ENCODE measurements around the gene KCNK17. TPM values are rescaled to one million over a fixed set of nuclear protein-coding genes. Genes with fewer than 3 reads are reported as not detected.
"Not testable (repeated sequence)": the region's sequence is repeated elsewhere in the genome, so short reads cannot be mapped to it uniquely, and the experiment has no call there.

The KCNK17 gene
- total and polyA plus RNA-seq, 2 donors (not counting 3 experiments of a cell fraction or from before 2014, with no cell fraction given): not detected

DNA sequence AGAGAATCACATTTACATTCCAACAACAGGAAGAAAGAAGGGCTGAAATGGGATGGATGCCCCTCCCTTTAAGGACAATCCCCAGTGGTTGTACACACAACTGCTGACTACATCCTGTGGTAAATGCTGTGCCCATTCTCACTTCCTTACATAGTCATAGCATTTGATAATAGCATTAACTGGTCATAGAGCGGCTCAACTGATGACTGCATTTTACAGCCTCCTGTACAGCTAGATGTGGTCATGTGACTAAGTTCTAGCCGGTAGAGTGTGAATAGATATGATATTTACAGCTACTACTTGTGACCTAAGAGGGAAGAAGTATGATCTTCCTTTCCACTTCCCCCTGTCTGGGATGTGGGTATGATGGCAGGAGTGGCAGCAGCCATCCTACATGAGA, 24.7 kb downstream of the KCNK17 start:
- ChIA-PET CTCF (no interaction called here), POLR2A (no interaction called here)
- H3K27ac ChIP-seq (ENCODE audit: insufficient read depth, low read depth, low read length): no peak overlapping the region
- H3K9me1 ChIP-seq (replicated peaks; ENCODE audit: control insufficient read depth, extremely low read depth, insufficient read depth, low read length): no peaks in the 10 kb centered on the region
- H3K79me2 ChIP-seq (ENCODE audit: control insufficient read depth, insufficient read depth, low read length): no peaks in the 10 kb centered on the region
- H3K4me2 ChIP-seq (ENCODE audit: insufficient read depth, low read length): no peak overlapping the region
- DNase-seq (ENCODE audit: low read depth, low spot score) (no peak), FAIRE-seq (no peak)
- no peaks in the 10 kb centered on the region for H3K4me1 ChIP-seq (ENCODE audit: control insufficient read depth, extremely low read depth, insufficient read depth, low read length)
- BruUV-seq (replicated peaks): no TSS peak
- no peak overlapping the region for H2AFZ ChIP-seq (ENCODE audit: low read depth, low read length)
- H3K27me3 ChIP-seq (ENCODE audit: control insufficient read depth in 2 of 2, insufficient read depth in 2 of 2, low read length in 2 of 2): no peaks in the 10 kb centered on the region
- no peaks in the 10 kb centered on the region for H3K36me3 ChIP-seq (ENCODE audit: control insufficient read depth in 2 of 2, extremely low read depth in 1 of 2, insufficient read depth in 2 of 2, low read length in 2 of 2)
- dilution Hi-C loops (cut with MboI; ENCODE audit: extremely low pct_ligation_motif_present, low sequenced_read_pairs) (no loop called here), intact Hi-C loops (cut with micrococcal nuclease) (no loop called here)
- no peak overlapping the region for H3K9ac ChIP-seq (replicated peaks; ENCODE audit: extremely low read depth, insufficient read depth, low read length)
- no peaks in the 10 kb centered on the region for H3K9me3 ChIP-seq (replicated peaks; ENCODE audit: control insufficient read depth, insufficient read depth, low read length)
- no peak overlapping the region for H3K4me3 ChIP-seq (replicated peaks in 1 of 3; ENCODE audit: insufficient read depth in 1 of 3, low read depth in 1 of 3, low read length in 3 of 3)
- H4K20me1 ChIP-seq (replicated peaks; ENCODE audit: control insufficient read depth, extremely low read depth, insufficient read depth, low read length): no peaks in the 10 kb centered on the region
- TF ChIP-seq GATA2 (IDR thresholded peaks at IDR 0.05; ENCODE audit: insufficient read depth, insufficient read length, low read depth, low read length) (no peak), POLR2A (IDR thresholded peaks at IDR 0.05; ENCODE audit: low read depth, low read length) (no peak), POLR2AphosphoS5 (IDR thresholded peaks at IDR 0.05; ENCODE audit: insufficient read depth, low read depth, low read length) (no peak), EZH2 (IDR thresholded peaks at IDR 0.05; ENCODE audit: borderline replicate concordance, low read depth, low read length, severe bottlenecking) (no peak), FOS (IDR thresholded peaks at IDR 0.05; ENCODE audit: borderline replicate concordance, insufficient read depth, low read length) (no peak), JUN (IDR thresholded peaks at IDR 0.05; ENCODE audit: borderline replicate concordance, insufficient read depth, insufficient read length, low read depth) (no peak), MYC (IDR thresholded peaks at IDR 0.05; ENCODE audit: low read depth, low read length) (no peak), MAX (IDR thresholded peaks at IDR 0.05; ENCODE audit: insufficient read depth, insufficient read length) (no peak)

DNA sequence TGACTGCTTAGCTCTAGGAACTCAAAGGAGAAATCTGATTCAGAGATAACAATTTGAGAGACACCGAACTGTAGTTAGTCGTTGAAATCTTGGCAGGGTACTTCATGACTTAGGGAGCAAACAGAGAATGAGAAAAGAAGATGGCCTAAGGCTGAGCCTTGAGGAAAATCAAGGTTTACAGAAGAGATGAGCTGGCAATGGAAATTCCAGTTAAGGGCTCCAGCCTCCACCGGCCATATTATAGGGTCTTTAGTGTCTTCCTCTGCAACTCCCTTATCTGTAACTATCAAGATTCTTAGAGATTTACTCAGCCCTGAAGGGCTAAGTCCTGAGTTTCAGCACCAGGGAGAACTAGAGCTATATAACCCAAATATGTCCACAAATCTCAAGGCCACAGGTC, 26.6 kb downstream of the KCNK17 start:
- ChIA-PET POLR2A (no interaction called here), CTCF (no interaction called here)
- no peak overlapping the region for H3K4me2 ChIP-seq (ENCODE audit: insufficient read depth, low read length)
- no peaks in the 10 kb centered on the region for H3K79me2 ChIP-seq (ENCODE audit: control insufficient read depth, insufficient read depth, low read length)
- H3K9ac ChIP-seq (replicated peaks; ENCODE audit: extremely low read depth, insufficient read depth, low read length): no peak overlapping the region
- FAIRE-seq (no peak), DNase-seq (ENCODE audit: low read depth, low spot score) (no peak)
- H3K9me1 ChIP-seq (replicated peaks; ENCODE audit: control insufficient read depth, extremely low read depth, insufficient read depth, low read length): no peaks in the 10 kb centered on the region
- H4K20me1 ChIP-seq (replicated peaks; ENCODE audit: control insufficient read depth, extremely low read depth, insufficient read depth, low read length): no peaks in the 10 kb centered on the region
- H3K4me1 ChIP-seq (ENCODE audit: control insufficient read depth, extremely low read depth, insufficient read depth, low read length): no peaks in the 10 kb centered on the region
- H3K36me3 ChIP-seq (ENCODE audit: control insufficient read depth in 2 of 2, extremely low read depth in 1 of 2, insufficient read depth in 2 of 2, low read length in 2 of 2): no peaks in the 10 kb centered on the region
- BruUV-seq (replicated peaks): no TSS peak
- H3K27me3 ChIP-seq (ENCODE audit: control insufficient read depth in 2 of 2, insufficient read depth in 2 of 2, low read length in 2 of 2): no peaks in the 10 kb centered on the region
- no peak overlapping the region for H2AFZ ChIP-seq (ENCODE audit: low read depth, low read length)
- no peaks in the 10 kb centered on the region for H3K9me3 ChIP-seq (replicated peaks; ENCODE audit: control insufficient read depth, insufficient read depth, low read length)
- no peak overlapping the region for H3K27ac ChIP-seq (ENCODE audit: insufficient read depth, low read depth, low read length)
- intact Hi-C loops (cut with micrococcal nuclease) (no loop called here), dilution Hi-C loops (cut with MboI; ENCODE audit: extremely low pct_ligation_motif_present, low sequenced_read_pairs) (no loop called here)
- H3K4me3 ChIP-seq (replicated peaks in 1 of 3; ENCODE audit: insufficient read depth in 1 of 3, low read depth in 1 of 3, low read length in 3 of 3): no peak overlapping the region
- TF ChIP-seq POLR2A (IDR thresholded peaks at IDR 0.05; ENCODE audit: low read depth, low read length): no peak
- TF ChIP-seq EZH2 (IDR thresholded peaks at IDR 0.05; ENCODE audit: borderline replicate concordance, low read depth, low read length, severe bottlenecking): no peak
- no peak for TF ChIP-seq JUN (IDR thresholded peaks at IDR 0.05; ENCODE audit: borderline replicate concordance, insufficient read depth, insufficient read length, low read depth)
- TF ChIP-seq MAX (IDR thresholded peaks at IDR 0.05; ENCODE audit: insufficient read depth, insufficient read length): no peak

- H3K9ac ChIP-seq (replicated peaks; ENCODE audit: extremely low read depth, insufficient read depth, low read length); H3K9me1 ChIP-seq (replicated peaks; ENCODE audit: control insufficient read depth, extremely low read depth, insufficient read depth, low read length); dilution Hi-C loops (cut with MboI; ENCODE audit: extremely low pct_ligation_motif_present, low sequenced_read_pairs); H3K9me3 ChIP-seq (replicated peaks; ENCODE audit: control insufficient read depth, insufficient read depth, low read length); H3K36me3 ChIP-seq (ENCODE audit: control insufficient read depth in 2 of 2, extremely low read depth in 1 of 2, insufficient read depth in 2 of 2, low read length in 2 of 2); CTCF ChIA-PET; H3K27ac ChIP-seq (ENCODE audit: insufficient read depth, low read depth, low read length); intact Hi-C loops (cut with micrococcal nuclease); H3K4me3 ChIP-seq (replicated peaks in 1 of 3; ENCODE audit: insufficient read depth in 1 of 3, low read depth in 1 of 3, low read length in 3 of 3); POLR2A ChIA-PET; DNase-seq (ENCODE audit: low read depth, low spot score); H2AFZ ChIP-seq (ENCODE audit: low read depth, low read length); H4K20me1 ChIP-seq (replicated peaks; ENCODE audit: control insufficient read depth, extremely low read depth, insufficient read depth, low read length); H3K4me2 ChIP-seq (ENCODE audit: insufficient read depth, low read length); H3K4me1 ChIP-seq (ENCODE audit: control insufficient read depth, extremely low read depth, insufficient read depth, low read length); BruUV-seq (replicated peaks); FAIRE-seq; H3K27me3 ChIP-seq (ENCODE audit: control insufficient read depth in 2 of 2, insufficient read depth in 2 of 2, low read length in 2 of 2); H3K79me2 ChIP-seq (ENCODE audit: control insufficient read depth, insufficient read depth, low read length): not testable (repeated sequence)
These were observed 27.6 kb downstream of the KCNK17 start for GRCh38 chr6:39286596-39286995.
